Activated CD8-positive, alpha-beta T cell treated with anti-CD3 and anti-CD28 coated beads for 36 hours (primary cell): ENCODE data around the gene GPR18. TPM values are rescaled to one million over a fixed set of nuclear protein-coding genes. Genes with fewer than 3 reads are reported as not detected.
A peak's percentile ranks its signal among the peaks of the same experiment; 100 is the strongest.

ENCODE experiments used
- ATAC-seq: fragments of 200-7000 bp; cut with Tn5 transposase; one replicate; pipeline ENCODE4 v1.10.0; 2021; ENCODE audit warnings: mild to moderate bottlenecking, moderate library complexity
- CTCF ChIA-PET: fragments of 350-600 bp; sonication (Branson Sonifier 250); formaldehyde crosslinking; loops from one replicate; lab custom pipeline; 2021; ENCODE audit warnings: antibody characterized with exemption; lab: Charles Lee
- POLR2A ChIA-PET: fragments of 350-600 bp; sonication (Branson Sonifier 250); formaldehyde crosslinking; loops from one replicate; lab custom pipeline; 2021; ENCODE audit warnings: antibody characterized with exemption; lab: Charles Lee
- DNase-seq: peaks from one replicate; pipeline ENCODE4 v3.0.0-alpha.2; 2020
- H3K27ac Mint-ChIP-seq: one replicate; pipeline ENCODE4 v1.8.0; 2021; ENCODE audit warnings: mild to moderate bottlenecking, mixed read lengths
- H3K27me3 Mint-ChIP-seq: one replicate; pipeline ENCODE4 v1.8.0; 2021; ENCODE audit warnings: mixed read lengths
- H3K36me3 Mint-ChIP-seq: one replicate; pipeline ENCODE4 v1.8.0; 2021; ENCODE audit warnings: low read depth, mixed read lengths
- H3K4me1 Mint-ChIP-seq: one replicate; pipeline ENCODE4 v1.8.0; 2021; ENCODE audit warnings: low read depth, mixed read lengths
- H3K4me3 Mint-ChIP-seq: one replicate; pipeline ENCODE4 v1.8.0; 2021; ENCODE audit warnings: mild to moderate bottlenecking, moderate library complexity, mixed read lengths
- H3K9me3 Mint-ChIP-seq: one replicate; pipeline ENCODE4 v1.8.0; 2021; ENCODE audit warnings: mixed read lengths
- intact Hi-C: fragments of 100-400 bp; cut with micrococcal nuclease; formaldehyde crosslinking; loops from one replicate; pipeline ENCODE4 v1.10.0; 2022
- total RNA-seq, 2 experiments: library from RNA; stranded (reverse); gene quantifications; one replicate each; pipeline ENCODE4 v1.2.3, GENCODE V29; 2021
- TF ChIP-seq, protein P1 (sequence below): fragments of 200-600 bp; IDR thresholded peaks from one replicate; pipeline ENCODE4 v1.8.0; 2022; ENCODE audit warnings: antibody characterized with exemption, mild to moderate bottlenecking

Gene GPR18
- total RNA-seq, 2 experiments from 2014 or later: 11.4 to 11.6 TPM

DNA sequence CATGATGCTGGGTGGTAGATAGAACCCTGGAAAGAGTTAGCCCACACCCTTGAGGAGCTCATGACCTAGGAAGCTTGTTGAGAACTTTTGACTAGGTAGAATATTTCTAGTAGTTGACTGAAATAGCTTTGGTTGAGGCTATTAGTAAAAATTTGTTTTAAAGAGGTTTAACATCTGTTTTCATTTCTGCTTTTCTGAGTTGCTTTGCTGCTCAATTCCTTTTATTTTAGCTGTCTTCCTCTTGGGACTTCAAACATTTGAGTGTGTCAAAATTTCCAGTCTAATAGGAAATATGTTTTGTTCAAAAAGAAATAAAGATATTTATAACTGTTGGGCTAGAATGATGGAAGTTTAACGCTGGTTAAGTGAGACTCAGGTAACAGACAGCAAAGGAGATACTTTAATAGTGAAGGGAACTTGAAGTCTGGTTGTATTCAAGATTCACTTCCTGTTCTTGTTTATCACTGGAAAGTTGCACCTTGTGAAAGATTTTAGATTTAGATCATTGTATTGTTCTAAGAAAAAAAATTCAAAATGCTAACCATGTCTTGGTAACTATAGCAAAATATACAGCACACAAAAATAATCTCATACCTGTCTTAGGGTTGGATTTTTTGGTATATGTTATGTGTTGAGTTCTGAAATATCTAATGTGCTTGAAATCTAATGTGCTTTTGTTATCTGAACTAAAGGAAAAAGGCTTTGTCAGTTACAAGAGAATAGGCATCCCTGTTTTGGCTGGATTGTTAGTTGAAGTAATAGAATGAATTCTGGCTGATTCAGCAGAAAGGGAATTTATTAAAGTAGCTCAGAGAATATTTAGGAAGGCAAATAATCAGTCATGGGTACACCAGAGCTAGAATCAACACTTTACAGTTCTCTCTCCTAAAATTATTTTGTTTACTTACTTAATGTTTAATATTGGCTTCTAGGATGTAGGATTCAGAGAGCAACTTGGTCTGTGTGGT, 24.4 kb upstream of the GPR18 start:
- ChIA-PET CTCF (interaction anchor here (0.6 to 5.4 kb wide), 6 partner anchors 12 to 154 kb away, joined by 3 to 39 read pairs (median 8); no protein-coding TSS in a partner anchor), POLR2A (interaction anchor here (0.7 kb wide), 1 partner anchor 42 kb away, joined by 3 read pairs; no protein-coding TSS in a partner anchor)
- no peaks in the 10 kb centered on the region for H3K9me3 Mint-ChIP-seq
- H3K36me3 Mint-ChIP-seq: peaks cover 35% of the 10 kb centered on the region
- no peak for DNase-seq
- ATAC-seq: no peak
- H3K27me3 Mint-ChIP-seq: no peaks in the 10 kb centered on the region
- intact Hi-C loops: loop anchor here (10.0 kb wide), 1 partner anchor 222 kb away; the partner anchor contains the start of gene TM9SF2
- no peak overlapping the region for H3K4me3 Mint-ChIP-seq
- H3K27ac Mint-ChIP-seq: peak overlapping the region; percentile 79
- peaks cover 88% of the 10 kb centered on the region for H3K4me1 Mint-ChIP-seq
- TF ChIP-seq, protein P1, sequence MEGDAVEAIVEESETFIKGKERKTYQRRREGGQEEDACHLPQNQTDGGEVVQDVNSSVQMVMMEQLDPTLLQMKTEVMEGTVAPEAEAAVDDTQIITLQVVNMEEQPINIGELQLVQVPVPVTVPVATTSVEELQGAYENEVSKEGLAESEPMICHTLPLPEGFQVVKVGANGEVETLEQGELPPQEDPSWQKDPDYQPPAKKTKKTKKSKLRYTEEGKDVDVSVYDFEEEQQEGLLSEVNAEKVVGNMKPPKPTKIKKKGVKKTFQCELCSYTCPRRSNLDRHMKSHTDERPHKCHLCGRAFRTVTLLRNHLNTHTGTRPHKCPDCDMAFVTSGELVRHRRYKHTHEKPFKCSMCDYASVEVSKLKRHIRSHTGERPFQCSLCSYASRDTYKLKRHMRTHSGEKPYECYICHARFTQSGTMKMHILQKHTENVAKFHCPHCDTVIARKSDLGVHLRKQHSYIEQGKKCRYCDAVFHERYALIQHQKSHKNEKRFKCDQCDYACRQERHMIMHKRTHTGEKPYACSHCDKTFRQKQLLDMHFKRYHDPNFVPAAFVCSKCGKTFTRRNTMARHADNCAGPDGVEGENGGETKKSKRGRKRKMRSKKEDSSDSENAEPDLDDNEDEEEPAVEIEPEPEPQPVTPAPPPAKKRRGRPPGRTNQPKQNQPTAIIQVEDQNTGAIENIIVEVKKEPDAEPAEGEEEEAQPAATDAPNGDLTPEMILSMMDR: no peak

DNA sequence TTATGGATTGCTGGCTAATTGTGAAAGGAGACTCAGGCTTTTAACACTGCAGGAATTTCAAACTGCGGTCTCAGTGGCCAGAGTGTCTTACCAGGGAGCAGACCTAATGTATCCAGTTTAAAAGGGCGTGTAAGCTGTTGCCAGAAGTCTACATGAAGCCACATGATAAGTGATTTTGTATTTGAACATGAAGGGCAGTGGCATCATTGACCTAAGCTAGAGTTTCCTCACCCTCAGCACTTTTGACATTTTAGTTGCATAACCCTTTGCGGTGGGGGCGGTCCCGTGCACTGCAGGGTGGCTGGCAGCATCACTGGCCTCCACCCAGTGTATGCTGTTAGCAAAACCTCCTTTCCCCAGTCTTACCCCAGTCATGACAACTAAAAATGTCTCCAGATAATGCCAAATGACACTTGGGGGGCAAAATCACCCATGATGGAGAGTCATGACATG, 23.7 kb upstream of the GPR18 start:
- DNase-seq (peak; percentile 73), ATAC-seq (peak; percentile 75)
- no peaks in the 10 kb centered on the region for H3K27me3 Mint-ChIP-seq
- ChIA-PET POLR2A (interaction anchor here (0.7 to 1.1 kb wide), 2 partner anchors 15 to 41 kb away, joined by 3 read pairs; no protein-coding TSS in a partner anchor), CTCF (interaction anchor here (1.1 to 5.4 kb wide), 6 partner anchors 11 to 155 kb away, joined by 3 to 39 read pairs (median 8); no protein-coding TSS in a partner anchor)
- intact Hi-C loops: loop anchor here (10.0 kb wide), 1 partner anchor 223 kb away; the partner anchor contains the start of gene TM9SF2
- peak overlapping the region; percentile 28 for H3K27ac Mint-ChIP-seq
- TF ChIP-seq, protein P1: no peak
- no peaks in the 10 kb centered on the region for H3K9me3 Mint-ChIP-seq
- H3K4me3 Mint-ChIP-seq: no peak overlapping the region
- peaks cover 87% of the 10 kb centered on the region for H3K4me1 Mint-ChIP-seq
- H3K36me3 Mint-ChIP-seq: peaks cover 35% of the 10 kb centered on the region

GRCh38 chr13:99280166-99280565, 22.0 kb upstream of the GPR18 start:
- CTCF ChIA-PET: interaction anchor here (1.0 to 3.6 kb wide), 5 partner anchors 11 to 226 kb away, joined by 3 to 20 read pairs (median 8); no protein-coding TSS in a partner anchor

GRCh38 chr13:99279637-99280036, 21.5 kb upstream of the GPR18 start:
- Mint-ChIP-seq H3K4me1 (peaks cover 89% of the 10 kb centered on the region), H3K9me3 (no peaks in the 10 kb centered on the region), H3K4me3 (no peak overlapping the region), H3K36me3 (peaks cover 47% of the 10 kb centered on the region), H3K27me3 (no peaks in the 10 kb centered on the region), H3K27ac (no peak overlapping the region)
- intact Hi-C loops: loop anchor here (5.0 to 10.0 kb wide), 2 partner anchors 33 to 225 kb away; partner anchors contain the start of gene TM9SF2
- DNase-seq: no peak
- TF ChIP-seq, protein P1: no peak
- ChIA-PET POLR2A (no interaction called here), CTCF (interaction anchor here (1.0 to 3.6 kb wide), 5 partner anchors 10 to 227 kb away, joined by 3 to 20 read pairs (median 8); no protein-coding TSS in a partner anchor)
- ATAC-seq: no peak

More at GRCh38 chr13:99280166-99280565, 22.0 kb upstream of the GPR18 start:
- no peaks in the 10 kb centered on the region for H3K27me3 Mint-ChIP-seq
- no peaks in the 10 kb centered on the region for H3K9me3 Mint-ChIP-seq
- DNase-seq (no peak), ATAC-seq (no peak)
- POLR2A ChIA-PET: no interaction called here
- intact Hi-C loops: loop anchor here (10.0 kb wide), 1 partner anchor 225 kb away; the partner anchor contains the start of gene TM9SF2
- H3K4me1 Mint-ChIP-seq: peaks cover 89% of the 10 kb centered on the region
- peak overlapping the region; percentile 0 for H3K27ac Mint-ChIP-seq
- H3K36me3 Mint-ChIP-seq: peaks cover 42% of the 10 kb centered on the region
- TF ChIP-seq, protein P1: no peak
- no peak overlapping the region for H3K4me3 Mint-ChIP-seq
